CD14-positive monocyte (primary cell): ENCODE results near the gene MAPK8IP1. TPM values are rescaled to one million over a fixed set of nuclear protein-coding genes. Genes with fewer than 3 reads are reported as not detected.

Experiments
- DNase-seq, 3 donors: peaks; one replicate each; pipeline ENCODE4 v3.0.0-alpha.2; 2011 to 2022
- H2AFZ ChIP-seq: 2 replicates; pipeline ENCODE4 v1.6.0; 2012; ENCODE audit warnings: mild to moderate bottlenecking, low read depth, low read length, inconsistent platforms; ENCODE audit not compliant: insufficient read depth, poor library complexity, severe bottlenecking
- H3K27ac ChIP-seq, 2 donors: 1 replicate in 1 of 2; 2 replicates in 1 of 2; pipeline ENCODE4 v1.5.1; 2012 to 2013; ENCODE audit warnings: low read length in 2 of 2, control low read depth in 1 of 2, inconsistent platforms in 1 of 2, low read depth in 1 of 2, mild to moderate bottlenecking in 1 of 2
- H3K27me3 ChIP-seq, 2 donors: one replicate each; pipeline versions ENCODE4 v1.6.0 to v1.6.1; 2011 to 2013; ENCODE audit warnings: low read length in 2 of 2; ENCODE audit not compliant: control insufficient read depth in 2 of 2, insufficient read depth in 2 of 2
- H3K36me3 ChIP-seq, 2 donors: replicated peaks in 1 of 2; 1 replicate in 1 of 2; 2 replicates in 1 of 2; pipeline versions ENCODE4 v1.5.1 to v1.6.1; 2012 to 2013; ENCODE audit warnings: low read length in 2 of 2, control low read depth in 1 of 2, inconsistent platforms in 1 of 2, mild to moderate bottlenecking in 1 of 2; ENCODE audit not compliant: insufficient read depth in 2 of 2, control insufficient read depth in 1 of 2
- H3K4me1 ChIP-seq, 2 donors: 1 replicate in 1 of 2; 2 replicates in 1 of 2; pipeline versions ENCODE4 v1.5.1 to v1.6.1; 2012 to 2013; ENCODE audit warnings: low read length in 2 of 2, control low read depth in 1 of 2, inconsistent platforms in 1 of 2, mild to moderate bottlenecking in 1 of 2, moderate library complexity in 1 of 2; ENCODE audit not compliant: insufficient read depth in 2 of 2, control insufficient read depth in 1 of 2
- H3K4me2 ChIP-seq: replicated peaks from 2 replicates; pipeline ENCODE3; 2012; ENCODE audit warnings: low read length, moderate library complexity, mild to moderate bottlenecking; ENCODE audit not compliant: poor library complexity, severe bottlenecking; ENCODE audit errors: extremely low read depth
- H3K4me3 ChIP-seq, 3 experiments: fragments of 200-600 bp in 1 of 3; sonication (generic) in 1 of 3; replicated peaks in 1 of 3; 1 replicate in 2 of 3; 2 replicates in 1 of 3; pipeline ENCODE4 v1.5.1; 2011 to 2013; ENCODE audit warnings: low read length in 3 of 3, mild to moderate bottlenecking in 3 of 3, control low read depth in 2 of 3, low read depth in 2 of 3, inconsistent platforms in 1 of 3, moderate library complexity in 1 of 3
- H3K79me2 ChIP-seq: 2 replicates; pipeline ENCODE4 v1.6.0; 2012; ENCODE audit warnings: mild to moderate bottlenecking, control low read depth, inconsistent platforms, low read length, moderate library complexity; ENCODE audit not compliant: insufficient read depth
- H3K9ac ChIP-seq: 2 replicates; pipeline ENCODE4 v1.6.0; 2017; ENCODE audit warnings: low read length, mild to moderate bottlenecking; ENCODE audit not compliant: insufficient read depth, poor library complexity, severe bottlenecking
- H3K9me3 ChIP-seq, 2 donors: replicated peaks in 1 of 2; 1 replicate in 1 of 2; 2 replicates in 1 of 2; pipeline versions ENCODE4 v1.5.1 to v1.6.1; 2012 to 2013; ENCODE audit warnings: low read length in 2 of 2, control low read depth in 1 of 2; ENCODE audit not compliant: control insufficient read depth in 1 of 2, insufficient read depth in 1 of 2
- H4K20me1 ChIP-seq: 2 replicates; pipeline ENCODE4 v1.6.0; 2012; ENCODE audit warnings: mild to moderate bottlenecking, low read length, control low read depth, moderate library complexity; ENCODE audit not compliant: insufficient read depth
- H3K27ac Mint-ChIP-seq, 7 donors: one replicate each; pipeline ENCODE4 v1.8.0; 2020; ENCODE audit warnings: mild to moderate bottlenecking in 7 of 7, mixed read lengths in 7 of 7, moderate library complexity in 6 of 7, inconsistent platforms in 2 of 7
- H3K27me3 Mint-ChIP-seq, 3 donors: one replicate each; pipeline ENCODE4 v1.8.0; 2021 to 2022; ENCODE audit warnings: low read depth in 3 of 3, mild to moderate bottlenecking in 3 of 3, mixed read lengths in 3 of 3, moderate library complexity in 3 of 3, inconsistent platforms in 1 of 3
- H3K36me3 Mint-ChIP-seq, 2 donors: one replicate each; pipeline ENCODE4 v1.8.0; 2020; ENCODE audit warnings: mixed read lengths in 2 of 2, inconsistent platforms in 1 of 2, mild to moderate bottlenecking in 1 of 2
- H3K4me1 Mint-ChIP-seq: one replicate; pipeline ENCODE4 v1.8.0; 2020; ENCODE audit warnings: mild to moderate bottlenecking, mixed read lengths
- H3K4me3 Mint-ChIP-seq, 2 donors: one replicate each; pipeline ENCODE4 v1.8.0; 2020; ENCODE audit warnings: mild to moderate bottlenecking in 2 of 2, mixed read lengths in 2 of 2, moderate library complexity in 1 of 2
- H3K9me3 Mint-ChIP-seq, 7 donors: one replicate each; pipeline ENCODE4 v1.8.0; 2020 to 2022; ENCODE audit warnings: mixed read lengths in 7 of 7, mild to moderate bottlenecking in 6 of 7, moderate library complexity in 6 of 7, inconsistent platforms in 2 of 7
- CTCF ChIP-seq: fragments of 200-600 bp; IDR thresholded peaks from one replicate; pipeline ENCODE4 v1.8.0; 2022; ENCODE audit warnings: antibody characterized with exemption, mild to moderate bottlenecking
- WGBS: methylation state at CpG from one replicate; pipeline ENCODE4 v1.1.5; 2013; ENCODE audit warnings: missing lambda C conversion rate; ENCODE audit not compliant: insufficient coverage; 5-methylcytosine and 5-hydroxymethylcytosine counted together
- intact Hi-C, 2 donors: fragments of 100-400 bp; cut with micrococcal nuclease; formaldehyde crosslinking; loops; one replicate each; pipeline versions ENCODE4 v1.15.0 to v1.15.1; 2023
- polyA plus RNA-seq, 3 donors: library from polyadenylated mRNA; depleted of rRNA in 1 of 3; unstranded in 2 of 3; stranded (reverse) in 1 of 3; fragments of 300-500 nt in 2 of 3; fragments of >200 nt in 1 of 3; fragmentation: Illumina TruSeq in 2 of 3; gene quantifications; 1 replicate in 2 of 3; 2 replicates in 1 of 3; pipeline ENCODE4 v1.2.3, GENCODE V29; 2012 to 2021

The MAPK8IP1 gene
- polyA plus RNA-seq, 3 donors = 0.93 TPM; not detected in 2

GRCh38 chr11:45907911-45908370 lies 22.5 kb downstream of the MAPK8IP1 start:
- H3K9me3 Mint-ChIP-seq = peaks cover 0 to 2% (median 0%) of the 10 kb centered on the region in 7 donors
- H3K9ac ChIP-seq = no peak overlapping the region
- WGBS = 92% methylated on average over 7 of the region's 8 CpGs

More at GRCh38 chr11:45907911-45908370, 22.5 kb downstream of the MAPK8IP1 start:
- Mint-ChIP-seq H3K4me1 (peaks cover 3% of the 10 kb centered on the region), H3K36me3 (peaks cover 31 to 38% of the 10 kb centered on the region in 2 donors), H3K27me3 (peaks cover 0 to 19% (median 2%) of the 10 kb centered on the region in 3 donors), H3K4me3 (no peak overlapping the region), H3K27ac (no peak overlapping the region)
- Histone ChIP-seq H3K4me2 (no peak overlapping the region), H4K20me1 (peaks cover 30% of the 10 kb centered on the region), H3K79me2 (no peaks in the 10 kb centered on the region), H2AFZ (no peak overlapping the region), H3K36me3 (peaks cover 32 to 41% of the 10 kb centered on the region in 2 donors), H3K4me3 (no peak overlapping the region), H3K27me3 (no peaks in the 10 kb centered on the region), H3K9me3 (no peaks in the 10 kb centered on the region), H3K4me1 (no peaks in the 10 kb centered on the region), H3K27ac (no peak overlapping the region)
- TF ChIP-seq CTCF = no peak
- no peak for DNase-seq
- intact Hi-C loops = no loop called here
